ENCODE results near the gene CDH23. TPM values are rescaled to one million over a fixed set of nuclear protein-coding genes. Genes with fewer than 3 reads are reported as not detected.
"Not testable (repeated sequence)": the region's sequence is repeated elsewhere in the genome, so short reads cannot be mapped to it uniquely, and the experiment has no call there.

The CDH23 gene
- total and polyA plus RNA-seq, 12 donors = 1.7 to 20.2 (median 7.8) TPM

GRCh38 chr10:71597821-71598498, 201.2 kb downstream of the CDH23 start:
- peak; percentile 76 to 94 (median 91) for DNase-seq
- peak overlapping the region; percentile 65 to 93 (median 86) for H3K27ac ChIP-seq
- 28 to 59% (median 38%) methylated on average over 3 to 12 of the region's 12 CpGs for WGBS, 4 donors
- no peaks in the 10 kb centered on the region for H3K9me3 ChIP-seq (replicated peaks in 1 of 3)
- intact Hi-C loops (cut with DNase I) = no loop called here
- no peaks in the 10 kb centered on the region for H3K36me3 ChIP-seq (replicated peaks in 1 of 2)
- H3K4me1 ChIP-seq (replicated peaks in 1 of 2) = peaks cover 19 to 22% of the 10 kb centered on the region in 2 donors
- TF ChIP-seq CTCF (IDR thresholded peaks at IDR 0.05) (no peak), POLR2A (IDR thresholded peaks at IDR 0.05) (peak in 1 of 2 donors; percentile 48)
- H3K4me3 ChIP-seq = no peak overlapping the region
- no peaks in the 10 kb centered on the region for H3K27me3 ChIP-seq

- WGBS, 4 donors = 21 to 34% (median 29%) methylated on average over 6 to 10 of the region's 10 CpGs
- TF ChIP-seq CTCF (IDR thresholded peaks at IDR 0.05) (no peak), POLR2A (IDR thresholded peaks at IDR 0.05) (no peak)
Observed at GRCh38 chr10:71598621-71599055, 201.9 kb downstream of the CDH23 start.

GRCh38 chr10:71599518-71599917, 202.8 kb downstream of the CDH23 start:
- WGBS, 4 donors = 77 to 93% (median 91%) methylated on average over 2 of the region's 2 CpGs
- no peaks in the 10 kb centered on the region for H3K9me3 ChIP-seq (replicated peaks in 1 of 3)
- peaks cover 19 to 22% of the 10 kb centered on the region in 2 donors for H3K4me1 ChIP-seq (replicated peaks in 1 of 2)
- no peak for TF ChIP-seq POLR2A (IDR thresholded peaks at IDR 0.05)
- TF ChIP-seq CTCF (IDR thresholded peaks at IDR 0.05) = no peak
- H3K27ac ChIP-seq = peak overlapping the region in 2 of 5 donors; percentile 86 to 93
- intact Hi-C loops (cut with DNase I) = no loop called here
- H3K27me3 ChIP-seq = no peaks in the 10 kb centered on the region
- DNase-seq = no peak
- H3K36me3 ChIP-seq (replicated peaks in 1 of 2) = no peaks in the 10 kb centered on the region
- H3K4me3 ChIP-seq = no peak overlapping the region

More at GRCh38 chr10:71598621-71599055, 201.9 kb downstream of the CDH23 start:
- no peaks in the 10 kb centered on the region for H3K36me3 ChIP-seq (replicated peaks in 1 of 2)
- H3K9me3 ChIP-seq (replicated peaks in 1 of 3) = no peaks in the 10 kb centered on the region
- DNase-seq = peak; percentile 72 to 96 (median 93)
- no peak overlapping the region for H3K4me3 ChIP-seq
- no peaks in the 10 kb centered on the region for H3K27me3 ChIP-seq
- peaks cover 19 to 22% of the 10 kb centered on the region in 2 donors for H3K4me1 ChIP-seq (replicated peaks in 1 of 2)
- intact Hi-C loops (cut with DNase I) = no loop called here
- peak overlapping the region; percentile 65 to 93 (median 86) for H3K27ac ChIP-seq

GRCh38 chr10:71600242-71600641, 203.5 kb downstream of the CDH23 start:
- intact Hi-C loops (cut with DNase I) = loop anchor here (10.0 kb wide), 2 partner anchors 215 to 285 kb away; partner anchors contain the start of gene SLC29A3 (in 1 of the 2)
- not testable (repeated sequence) for H3K4me3 ChIP-seq; H3K27me3 ChIP-seq; H3K36me3 ChIP-seq (replicated peaks in 1 of 2); DNase-seq; H3K9me3 ChIP-seq (replicated peaks in 1 of 3); H3K27ac ChIP-seq
- WGBS, 4 donors = 87 to 95% (median 94%) methylated on average over 8 of the region's 8 CpGs
- H3K4me1 ChIP-seq (replicated peaks in 1 of 2) = peaks cover 19 to 22% of the 10 kb centered on the region in 2 donors

Data from adrenal gland (tissue), 12 donors.